Measurements from ENCODE around the gene ARPC2.

Gene ARPC2

DNA sequence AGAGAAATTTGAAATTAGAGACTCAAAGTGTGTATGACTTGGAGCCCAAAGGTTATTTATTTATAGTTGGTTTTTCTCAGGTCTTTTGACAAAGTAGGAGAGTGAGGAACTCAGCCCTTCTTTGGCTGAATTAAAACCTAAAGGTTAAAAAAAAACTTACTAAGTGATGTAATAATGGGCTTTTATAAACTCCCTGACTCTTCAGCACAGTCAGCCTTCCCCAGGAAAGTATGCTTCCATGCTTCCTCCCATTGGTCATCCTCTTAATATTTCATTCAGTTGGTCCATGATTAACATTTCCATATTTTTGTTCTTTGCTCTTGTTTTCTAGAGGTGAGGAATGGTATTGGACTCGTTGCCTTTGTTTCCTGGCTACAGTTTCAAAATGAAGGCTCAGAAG is 7.2 kb downstream of the ARPC2 start:
- Histone ChIP-seq H4K8ac (ENCODE audit: low read depth, low read length) (no peak overlapping the region), H3K9ac (ENCODE audit: low read depth, low read length, poor library complexity) (no peak overlapping the region), H3K4me3 (ENCODE audit: low read length in 2 of 2) (no peak overlapping the region), H2BK12ac (ENCODE audit: low read length) (no peak overlapping the region), H2AK5ac (ENCODE audit: low read depth, low read length) (no peak overlapping the region), H2BK15ac (ENCODE audit: low read length) (no peak overlapping the region), H4K91ac (ENCODE audit: low read depth, low read length, poor library complexity) (no peak overlapping the region), H3K9me3 (replicated peaks in 1 of 2; ENCODE audit: control insufficient read depth in 2 of 2, insufficient read depth in 1 of 2, low read depth in 1 of 2, low read length in 2 of 2) (no peaks in the 10 kb centered on the region), H3K18ac (ENCODE audit: low read length) (no peak overlapping the region), H3K4ac (ENCODE audit: low read length) (no peak overlapping the region), H3K14ac (ENCODE audit: low read length) (no peak overlapping the region), H3K79me1 (ENCODE audit: low read depth, low read length) (peaks cover 2% of the 10 kb centered on the region), H3K4me1 (ENCODE audit: control insufficient read depth in 2 of 2, insufficient read depth in 1 of 2, low read depth in 1 of 2, low read length in 2 of 2) (peaks cover 0 to 2% of the 10 kb centered on the region in 2 donors), H3K27ac (replicated peaks; ENCODE audit: low read length) (no peak overlapping the region), H3K36me3 (replicated peaks in 1 of 2; ENCODE audit: control insufficient read depth in 2 of 2, insufficient read depth in 2 of 2, low read length in 2 of 2) (peaks cover 7 to 95% of the 10 kb centered on the region in 2 donors), H2AFZ (ENCODE audit: low read length) (no peak overlapping the region), H3K23ac (ENCODE audit: low read depth, low read length, poor library complexity) (no peak overlapping the region), H3K4me2 (ENCODE audit: insufficient read depth, low read length, poor library complexity, severe bottlenecking) (no peak overlapping the region), H2BK5ac (ENCODE audit: low read length) (no peak overlapping the region), H3K27me3 (ENCODE audit: control insufficient read depth in 3 of 3, insufficient read depth in 3 of 3, low read depth in 1 of 3, low read length in 3 of 3) (peaks cover 0 to 2% (median 0%) of the 10 kb centered on the region in 3 experiments), H2BK120ac (ENCODE audit: low read depth, low read length) (no peak overlapping the region)
- DNase-seq (ENCODE audit: low spot score), result no peak
- no CpG with 5 or more reads among the region's 1 CpG for WGBS, 2 donors (ENCODE audit: extremely low coverage in 2 of 2, insufficient read length in 2 of 2, insufficient replicate concordance in 1 of 2)

GRCh38 chr2:218226903-218227302 is 9.9 kb downstream of the ARPC2 start:
- no peak overlapping the region for H2BK12ac ChIP-seq (ENCODE audit: low read length)
- no peak overlapping the region for H2AK5ac ChIP-seq (ENCODE audit: low read depth, low read length)
- no peaks in the 10 kb centered on the region for H3K4me1 ChIP-seq (ENCODE audit: control insufficient read depth in 2 of 2, insufficient read depth in 1 of 2, low read depth in 1 of 2, low read length in 2 of 2)
- H3K9me3 ChIP-seq (replicated peaks in 1 of 2; ENCODE audit: control insufficient read depth in 2 of 2, insufficient read depth in 1 of 2, low read depth in 1 of 2, low read length in 2 of 2), result peaks cover 0 to 9% of the 10 kb centered on the region in 2 donors
- no peak overlapping the region for H2BK15ac ChIP-seq (ENCODE audit: low read length)
- H3K9ac ChIP-seq (ENCODE audit: low read depth, low read length, poor library complexity), result no peak overlapping the region
- no peak overlapping the region for H3K27ac ChIP-seq (replicated peaks; ENCODE audit: low read length)
- H3K36me3 ChIP-seq (replicated peaks in 1 of 2; ENCODE audit: control insufficient read depth in 2 of 2, insufficient read depth in 2 of 2, low read length in 2 of 2), result peaks cover 19 to 95% of the 10 kb centered on the region in 2 donors
- H3K4me3 ChIP-seq (ENCODE audit: low read length in 2 of 2), result no peak overlapping the region
- no peak overlapping the region for H4K91ac ChIP-seq (ENCODE audit: low read depth, low read length, poor library complexity)
- no peak overlapping the region for H3K23ac ChIP-seq (ENCODE audit: low read depth, low read length, poor library complexity)
- DNase-seq (ENCODE audit: low spot score), result no peak
- no peak overlapping the region for H3K4ac ChIP-seq (ENCODE audit: low read length)
- H3K18ac ChIP-seq (ENCODE audit: low read length), result no peak overlapping the region
- no peak overlapping the region for H2AFZ ChIP-seq (ENCODE audit: low read length)
- peaks cover 2% of the 10 kb centered on the region for H3K79me1 ChIP-seq (ENCODE audit: low read depth, low read length)
- no peak overlapping the region for H3K14ac ChIP-seq (ENCODE audit: low read length)
- no peak overlapping the region for H4K8ac ChIP-seq (ENCODE audit: low read depth, low read length)
- no CpG with 5 or more reads among the region's 3 CpGs for WGBS, 2 donors (ENCODE audit: extremely low coverage in 2 of 2, insufficient read length in 2 of 2, insufficient replicate concordance in 1 of 2)
- no peak overlapping the region for H3K4me2 ChIP-seq (ENCODE audit: insufficient read depth, low read length, poor library complexity, severe bottlenecking)
- H3K27me3 ChIP-seq (ENCODE audit: control insufficient read depth in 3 of 3, insufficient read depth in 3 of 3, low read depth in 1 of 3, low read length in 3 of 3), result peaks cover 0 to 2% (median 0%) of the 10 kb centered on the region in 3 experiments
- H2BK120ac ChIP-seq (ENCODE audit: low read depth, low read length), result no peak overlapping the region
- H2BK5ac ChIP-seq (ENCODE audit: low read length), result no peak overlapping the region

DNA sequence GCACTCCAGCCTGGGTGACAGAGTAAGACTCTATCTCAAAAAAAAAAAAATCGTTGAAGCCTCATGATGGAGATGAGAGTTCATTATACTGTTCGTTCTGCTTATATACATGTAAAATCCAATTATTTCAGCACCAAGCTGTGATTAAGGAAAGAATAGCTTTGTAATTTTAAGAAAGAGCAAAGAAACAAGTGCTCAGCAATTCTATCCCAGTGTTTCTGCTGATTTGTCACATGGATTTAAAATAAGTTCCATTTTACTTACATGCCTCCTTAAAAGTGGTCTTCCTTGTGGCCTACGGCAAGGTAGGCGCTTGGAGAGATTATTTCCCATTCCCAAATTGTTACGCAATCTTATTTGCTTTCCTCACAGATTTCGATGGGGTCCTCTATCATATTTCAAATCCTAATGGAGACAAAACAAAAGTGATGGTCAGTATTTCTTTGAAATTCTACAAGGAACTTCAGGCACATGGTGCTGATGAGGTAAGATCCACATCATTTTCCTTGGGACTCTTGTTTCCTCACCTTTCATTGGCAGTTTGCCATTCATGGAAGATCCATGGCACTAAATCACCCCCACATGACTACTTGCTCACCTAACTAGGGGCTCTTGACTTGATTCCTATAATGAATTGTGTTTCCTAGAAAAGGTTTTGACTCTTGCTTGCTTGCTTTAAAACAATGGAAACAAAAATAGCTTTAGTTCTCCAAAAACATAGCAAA is 11.5 kb downstream of the ARPC2 start:
- Histone ChIP-seq H3K9me3 (replicated peaks in 1 of 2; ENCODE audit: control insufficient read depth in 2 of 2, insufficient read depth in 1 of 2, low read depth in 1 of 2, low read length in 2 of 2) (peaks cover 0 to 9% of the 10 kb centered on the region in 2 donors), H2BK120ac (ENCODE audit: low read depth, low read length) (no peak overlapping the region), H3K4me2 (ENCODE audit: insufficient read depth, low read length, poor library complexity, severe bottlenecking) (no peak overlapping the region), H4K8ac (ENCODE audit: low read depth, low read length) (no peak overlapping the region), H2AK5ac (ENCODE audit: low read depth, low read length) (no peak overlapping the region), H2AFZ (ENCODE audit: low read length) (no peak overlapping the region), H3K18ac (ENCODE audit: low read length) (no peak overlapping the region), H3K14ac (ENCODE audit: low read length) (no peak overlapping the region), H3K79me1 (ENCODE audit: low read depth, low read length) (peaks cover 4% of the 10 kb centered on the region), H3K4ac (ENCODE audit: low read length) (no peak overlapping the region), H4K91ac (ENCODE audit: low read depth, low read length, poor library complexity) (no peak overlapping the region), H3K27me3 (ENCODE audit: control insufficient read depth in 3 of 3, insufficient read depth in 3 of 3, low read depth in 1 of 3, low read length in 3 of 3) (no peaks in the 10 kb centered on the region), H3K9ac (ENCODE audit: low read depth, low read length, poor library complexity) (no peak overlapping the region), H2BK15ac (ENCODE audit: low read length) (no peak overlapping the region), H3K4me3 (ENCODE audit: low read length in 2 of 2) (no peak overlapping the region), H3K36me3 (replicated peaks in 1 of 2; ENCODE audit: control insufficient read depth in 2 of 2, insufficient read depth in 2 of 2, low read length in 2 of 2) (peaks cover 20 to 94% of the 10 kb centered on the region in 2 donors), H3K23ac (ENCODE audit: low read depth, low read length, poor library complexity) (no peak overlapping the region), H3K4me1 (ENCODE audit: control insufficient read depth in 2 of 2, insufficient read depth in 1 of 2, low read depth in 1 of 2, low read length in 2 of 2) (no peaks in the 10 kb centered on the region), H2BK12ac (ENCODE audit: low read length) (no peak overlapping the region), H2BK5ac (ENCODE audit: low read length) (no peak overlapping the region), H3K27ac (replicated peaks; ENCODE audit: low read length) (no peak overlapping the region)
- no peak for DNase-seq (ENCODE audit: low spot score)
- no CpG with 5 or more reads among the region's 6 CpGs for WGBS, 2 donors (ENCODE audit: extremely low coverage in 2 of 2, insufficient read length in 2 of 2, insufficient replicate concordance in 1 of 2)

- H3K27me3 ChIP-seq (ENCODE audit: control insufficient read depth in 3 of 3, insufficient read depth in 3 of 3, low read depth in 1 of 3, low read length in 3 of 3), result no peaks in the 10 kb centered on the region
- no peak overlapping the region for H3K4me3 ChIP-seq (ENCODE audit: low read length in 2 of 2)
- peaks cover 0 to 9% of the 10 kb centered on the region in 2 donors for H3K9me3 ChIP-seq (replicated peaks in 1 of 2; ENCODE audit: control insufficient read depth in 2 of 2, insufficient read depth in 1 of 2, low read depth in 1 of 2, low read length in 2 of 2)
- H2AK5ac ChIP-seq (ENCODE audit: low read depth, low read length), result no peak overlapping the region
- no peak overlapping the region for H4K8ac ChIP-seq (ENCODE audit: low read depth, low read length)
- H4K91ac ChIP-seq (ENCODE audit: low read depth, low read length, poor library complexity), result no peak overlapping the region
- no peak overlapping the region for H2BK15ac ChIP-seq (ENCODE audit: low read length)
- no peak overlapping the region for H3K4me2 ChIP-seq (ENCODE audit: insufficient read depth, low read length, poor library complexity, severe bottlenecking)
- H2BK120ac ChIP-seq (ENCODE audit: low read depth, low read length), result no peak overlapping the region
- H2AFZ ChIP-seq (ENCODE audit: low read length), result no peak overlapping the region
- no peak overlapping the region for H2BK12ac ChIP-seq (ENCODE audit: low read length)
- no peak overlapping the region for H3K4ac ChIP-seq (ENCODE audit: low read length)
- H3K27ac ChIP-seq (replicated peaks; ENCODE audit: low read length), result no peak overlapping the region
- H3K23ac ChIP-seq (ENCODE audit: low read depth, low read length, poor library complexity), result no peak overlapping the region
- no peaks in the 10 kb centered on the region for H3K4me1 ChIP-seq (ENCODE audit: control insufficient read depth in 2 of 2, insufficient read depth in 1 of 2, low read depth in 1 of 2, low read length in 2 of 2)
- H3K9ac ChIP-seq (ENCODE audit: low read depth, low read length, poor library complexity), result no peak overlapping the region
- peaks cover 4% of the 10 kb centered on the region for H3K79me1 ChIP-seq (ENCODE audit: low read depth, low read length)
- WGBS, 2 donors (ENCODE audit: extremely low coverage in 2 of 2, insufficient read length in 2 of 2, insufficient replicate concordance in 1 of 2), result no CpG with 5 or more reads among the region's 3 CpGs
- peaks cover 20 to 94% of the 10 kb centered on the region in 2 donors for H3K36me3 ChIP-seq (replicated peaks in 1 of 2; ENCODE audit: control insufficient read depth in 2 of 2, insufficient read depth in 2 of 2, low read length in 2 of 2)
- H2BK5ac ChIP-seq (ENCODE audit: low read length), result no peak overlapping the region
- H3K14ac ChIP-seq (ENCODE audit: low read length), result no peak overlapping the region
- no peak overlapping the region for H3K18ac ChIP-seq (ENCODE audit: low read length)
- DNase-seq (ENCODE audit: low spot score), result no peak
Observed at GRCh38 chr2:218229239-218229638, 12.2 kb downstream of the ARPC2 start.

Measured in neuronal stem cell (in vitro differentiated cells).